ENCODE measurements around the gene AIG1.

- no peak for TF ChIP-seq POLR2A (IDR thresholded peaks at IDR 0.05)
- TF ChIP-seq, protein P1, sequence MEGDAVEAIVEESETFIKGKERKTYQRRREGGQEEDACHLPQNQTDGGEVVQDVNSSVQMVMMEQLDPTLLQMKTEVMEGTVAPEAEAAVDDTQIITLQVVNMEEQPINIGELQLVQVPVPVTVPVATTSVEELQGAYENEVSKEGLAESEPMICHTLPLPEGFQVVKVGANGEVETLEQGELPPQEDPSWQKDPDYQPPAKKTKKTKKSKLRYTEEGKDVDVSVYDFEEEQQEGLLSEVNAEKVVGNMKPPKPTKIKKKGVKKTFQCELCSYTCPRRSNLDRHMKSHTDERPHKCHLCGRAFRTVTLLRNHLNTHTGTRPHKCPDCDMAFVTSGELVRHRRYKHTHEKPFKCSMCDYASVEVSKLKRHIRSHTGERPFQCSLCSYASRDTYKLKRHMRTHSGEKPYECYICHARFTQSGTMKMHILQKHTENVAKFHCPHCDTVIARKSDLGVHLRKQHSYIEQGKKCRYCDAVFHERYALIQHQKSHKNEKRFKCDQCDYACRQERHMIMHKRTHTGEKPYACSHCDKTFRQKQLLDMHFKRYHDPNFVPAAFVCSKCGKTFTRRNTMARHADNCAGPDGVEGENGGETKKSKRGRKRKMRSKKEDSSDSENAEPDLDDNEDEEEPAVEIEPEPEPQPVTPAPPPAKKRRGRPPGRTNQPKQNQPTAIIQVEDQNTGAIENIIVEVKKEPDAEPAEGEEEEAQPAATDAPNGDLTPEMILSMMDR (IDR thresholded peaks at IDR 0.05): no peak
Observed at GRCh38 chr6:143061597-143062385, 1.1 kb downstream of the AIG1 start.

Measured in adrenal gland (tissue), 5 donors.